Measurements from ENCODE around the gene CHMP5. TPM values are rescaled to one million over a fixed set of nuclear protein-coding genes. Genes with fewer than 3 reads are reported as not detected.

CHMP5 gene
- total and polyA plus RNA-seq, 8 donors = 14.1 to 39.2 (median 18.7) TPM

DNA sequence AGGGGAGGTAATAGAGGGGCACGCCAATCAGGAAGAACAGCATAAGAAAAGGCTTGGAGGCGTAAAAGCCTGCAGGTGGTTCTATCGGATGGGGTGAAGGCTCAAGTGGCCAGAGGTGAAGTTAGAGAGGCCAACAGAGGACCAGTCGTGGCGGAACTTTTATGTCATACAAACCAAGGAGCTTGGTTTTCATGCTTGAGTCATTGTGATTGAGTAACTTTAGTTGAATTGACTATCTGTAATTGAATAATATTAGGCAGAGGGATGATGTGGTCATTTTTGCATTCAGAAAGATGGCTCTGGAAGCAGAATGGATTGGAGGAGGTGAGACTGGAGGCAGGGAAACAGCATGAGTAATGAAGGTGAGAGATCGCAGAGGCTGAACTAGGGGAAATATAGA is 32.0 kb upstream of the CHMP5 start:
- Histone ChIP-seq H3K27ac (no peak overlapping the region), H3K4me1 (peaks cover 0 to 20% (median 12%) of the 10 kb centered on the region in 3 donors), H3K27me3 (no peaks in the 10 kb centered on the region), H3K4me3 (no peak overlapping the region), H3K9me3 (no peaks in the 10 kb centered on the region), H3K36me3 (no peaks in the 10 kb centered on the region)
- intact Hi-C loops (cut with DNase I) = no loop called here
- TF ChIP-seq, protein P1, sequence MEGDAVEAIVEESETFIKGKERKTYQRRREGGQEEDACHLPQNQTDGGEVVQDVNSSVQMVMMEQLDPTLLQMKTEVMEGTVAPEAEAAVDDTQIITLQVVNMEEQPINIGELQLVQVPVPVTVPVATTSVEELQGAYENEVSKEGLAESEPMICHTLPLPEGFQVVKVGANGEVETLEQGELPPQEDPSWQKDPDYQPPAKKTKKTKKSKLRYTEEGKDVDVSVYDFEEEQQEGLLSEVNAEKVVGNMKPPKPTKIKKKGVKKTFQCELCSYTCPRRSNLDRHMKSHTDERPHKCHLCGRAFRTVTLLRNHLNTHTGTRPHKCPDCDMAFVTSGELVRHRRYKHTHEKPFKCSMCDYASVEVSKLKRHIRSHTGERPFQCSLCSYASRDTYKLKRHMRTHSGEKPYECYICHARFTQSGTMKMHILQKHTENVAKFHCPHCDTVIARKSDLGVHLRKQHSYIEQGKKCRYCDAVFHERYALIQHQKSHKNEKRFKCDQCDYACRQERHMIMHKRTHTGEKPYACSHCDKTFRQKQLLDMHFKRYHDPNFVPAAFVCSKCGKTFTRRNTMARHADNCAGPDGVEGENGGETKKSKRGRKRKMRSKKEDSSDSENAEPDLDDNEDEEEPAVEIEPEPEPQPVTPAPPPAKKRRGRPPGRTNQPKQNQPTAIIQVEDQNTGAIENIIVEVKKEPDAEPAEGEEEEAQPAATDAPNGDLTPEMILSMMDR (IDR thresholded peaks at IDR 0.05) = no peak
- DNase-seq (no peak), FAIRE-seq (no peak), ATAC-seq (no peak)
- 89 to 93% methylated on average over 6 of the region's 6 CpGs for WGBS, 2 donors

DNA sequence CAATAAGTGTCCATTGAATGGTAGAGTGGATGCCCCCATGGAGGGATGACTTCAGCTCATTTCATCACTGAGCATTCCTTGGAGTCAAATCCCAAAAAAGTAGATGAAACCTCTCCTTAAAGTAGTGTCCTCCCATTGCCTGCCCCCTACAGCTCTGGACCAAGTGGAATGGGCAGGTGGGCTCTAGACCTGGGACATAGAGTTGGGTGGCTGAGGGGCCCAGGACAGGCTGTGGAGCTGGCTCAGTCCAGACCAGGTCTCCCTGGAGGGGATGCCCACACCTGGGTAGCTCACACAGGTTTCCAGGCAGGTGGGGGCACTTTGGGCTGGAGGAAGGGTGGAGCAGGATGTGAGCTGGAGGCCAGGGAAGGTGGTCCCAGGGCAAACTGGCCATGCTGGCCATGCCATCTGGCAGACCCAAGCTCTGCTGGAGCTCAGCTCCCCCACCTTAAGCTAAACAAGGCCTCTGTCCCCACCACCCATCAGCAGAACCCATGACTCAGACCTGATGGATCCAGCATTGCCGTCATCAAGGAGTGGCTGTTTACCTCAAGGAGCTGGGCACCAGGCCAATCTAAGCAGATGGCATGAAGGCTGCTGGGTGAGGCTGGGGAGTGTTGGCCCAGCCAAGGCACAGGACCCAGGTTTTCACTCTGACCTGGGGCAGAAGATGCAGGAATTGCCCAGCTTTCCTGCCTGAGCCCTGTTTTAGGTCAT is 31.1 kb upstream of the CHMP5 start:
- Histone ChIP-seq H3K9me3 (no peaks in the 10 kb centered on the region), H3K27me3 (no peaks in the 10 kb centered on the region), H3K36me3 (no peaks in the 10 kb centered on the region), H3K27ac (peak overlapping the region in 3 of 4 donors; percentile 27 to 53 (median 52)), H3K4me3 (no peak overlapping the region), H3K4me1 (peaks cover 0 to 20% (median 12%) of the 10 kb centered on the region in 3 donors)
- WGBS, 2 donors = 7 to 17% methylated on average over 1 of the region's 1 CpG
- ATAC-seq = peak; percentile 88 to 90 (median 89)
- TF ChIP-seq, protein P1 (IDR thresholded peaks at IDR 0.05) = no peak
- peak; percentile 79 to 95 (median 89) for DNase-seq
- intact Hi-C loops (cut with DNase I) = no loop called here
- FAIRE-seq = peak; percentile 29

DNA sequence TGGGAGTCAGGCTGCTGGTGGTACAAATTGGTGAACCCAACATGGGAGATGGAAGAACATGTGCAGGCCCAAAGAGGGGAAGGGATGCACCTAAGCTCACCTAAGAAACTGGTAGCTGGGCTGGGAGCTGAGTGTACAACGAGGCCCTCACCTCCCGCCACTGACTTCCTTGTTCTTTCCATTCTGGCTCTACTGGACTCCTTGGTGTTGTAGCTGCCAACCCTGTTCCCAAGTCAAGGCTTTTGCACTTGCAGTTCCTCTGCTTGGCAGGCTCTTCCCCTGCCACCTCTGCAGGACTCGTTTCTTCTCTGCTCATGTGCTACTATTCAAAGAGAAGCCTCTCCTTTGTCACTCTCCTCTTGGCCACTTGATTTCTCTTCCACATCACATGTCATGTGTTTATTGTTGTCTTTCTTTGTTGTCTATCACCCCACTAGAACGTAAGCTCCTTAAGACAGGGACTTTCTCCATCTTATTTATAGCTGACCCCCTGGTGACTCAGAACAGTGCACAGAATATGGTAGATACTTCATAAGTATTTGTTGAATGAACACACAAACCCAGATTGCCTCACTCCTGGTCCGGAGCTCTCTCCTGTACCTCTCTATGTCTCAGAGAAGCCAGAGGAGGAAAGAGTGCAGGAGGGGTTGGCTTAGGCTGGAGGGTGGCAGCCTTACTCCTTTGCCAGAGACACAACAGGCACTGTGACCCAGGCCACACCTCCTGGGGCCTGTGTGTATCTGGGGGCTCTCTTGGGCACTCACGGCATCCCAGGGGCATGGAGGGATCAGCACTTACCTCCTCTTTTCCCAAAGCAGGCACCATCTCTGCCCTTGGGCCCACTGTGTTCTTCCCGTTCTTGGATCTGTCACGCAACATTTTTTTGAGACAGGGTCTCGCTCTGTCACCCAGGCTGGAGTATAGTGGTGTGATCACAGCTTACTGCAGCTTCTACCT is 30.1 kb upstream of the CHMP5 start:
- H3K4me1 ChIP-seq = peaks cover 0 to 13% (median 12%) of the 10 kb centered on the region in 3 donors
- H3K27ac ChIP-seq = peak overlapping the region in 3 of 4 donors; percentile 27 to 53 (median 50)
- WGBS, 2 donors = 91 to 92% methylated on average over 9 of the region's 9 CpGs
- H3K4me3 ChIP-seq = no peak overlapping the region
- no peaks in the 10 kb centered on the region for H3K9me3 ChIP-seq
- TF ChIP-seq, protein P1 (IDR thresholded peaks at IDR 0.05) = no peak
- H3K27me3 ChIP-seq = no peaks in the 10 kb centered on the region
- DNase-seq = peak in 1 of 6 donors; percentile 32
- peak; percentile 5 to 28 (median 17) for ATAC-seq
- no peak for FAIRE-seq
- intact Hi-C loops (cut with DNase I) = no loop called here
- no peaks in the 10 kb centered on the region for H3K36me3 ChIP-seq

DNA sequence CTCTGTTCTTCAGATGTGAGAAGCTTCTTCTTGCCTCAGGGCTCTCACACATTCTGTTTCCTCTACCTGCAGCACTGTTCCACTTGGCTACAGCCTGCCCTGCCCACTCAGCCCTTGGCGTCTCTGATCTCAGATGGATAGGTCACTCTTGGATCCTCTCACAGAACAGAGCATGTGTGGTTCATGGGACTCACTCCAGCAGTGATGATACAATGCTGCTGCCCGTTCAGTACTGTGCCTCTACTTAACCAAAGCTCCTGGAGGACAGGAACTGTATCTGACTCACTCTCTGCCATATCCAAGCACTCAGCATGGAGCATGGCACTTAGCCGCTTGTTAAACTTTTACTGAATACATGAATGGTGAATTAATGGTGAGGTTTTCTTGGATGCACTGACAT is 28.3 kb upstream of the CHMP5 start:
- no peak for FAIRE-seq
- Histone ChIP-seq H3K36me3 (no peaks in the 10 kb centered on the region), H3K9me3 (no peaks in the 10 kb centered on the region), H3K4me1 (peaks cover 0 to 13% (median 12%) of the 10 kb centered on the region in 3 donors), H3K27me3 (no peaks in the 10 kb centered on the region), H3K27ac (no peak overlapping the region), H3K4me3 (no peak overlapping the region)
- 64 to 77% methylated on average over 3 of the region's 3 CpGs for WGBS, 2 donors
- DNase-seq = no peak
- ATAC-seq = no peak
- TF ChIP-seq, protein P1 (IDR thresholded peaks at IDR 0.05) = no peak
- intact Hi-C loops (cut with DNase I) = no loop called here
